ENCODE measurements around the gene GPATCH2L.

Gene GPATCH2L

DNA sequence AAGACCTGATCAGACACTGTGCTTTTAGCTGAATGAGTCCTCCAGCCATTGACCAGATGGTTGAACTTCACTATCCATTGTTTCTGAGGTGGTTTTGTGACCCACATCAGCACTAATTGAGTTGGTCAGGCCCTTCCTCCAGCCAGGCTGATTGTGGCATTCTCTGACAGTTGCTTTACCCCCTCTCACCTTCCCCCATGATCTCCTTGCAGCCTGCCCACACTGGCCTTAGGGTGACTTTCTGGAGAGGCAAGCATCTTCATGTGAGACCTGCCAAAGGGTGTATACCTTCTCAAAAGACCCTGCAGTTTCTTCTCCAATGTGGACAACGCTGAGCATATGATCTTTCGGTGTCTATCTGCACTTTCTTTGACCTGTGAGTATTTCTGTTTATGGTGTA, 83.9 kb downstream of the GPATCH2L start:
- no peaks in the 10 kb centered on the region for H3F3A ChIP-seq (ENCODE audit: control insufficient read depth, insufficient read depth)
- no peaks in the 10 kb centered on the region for H4K20me1 ChIP-seq (ENCODE audit: control insufficient read depth, insufficient read depth, low read depth, low read length)
- no peaks in the 10 kb centered on the region for H3K27me3 ChIP-seq (ENCODE audit: control insufficient read depth, low read length)
- TF ChIP-seq EZH2phosphoT487 (IDR thresholded peaks at IDR 0.05; ENCODE audit: borderline replicate concordance, low read length) = no peak
- H3K4me3 ChIP-seq (ENCODE audit: low read length) = no peak overlapping the region
- H3K4me2 ChIP-seq (ENCODE audit: low read length) = 0 out of 2 replicates have a peak overlapping the region, but pooled peaks have one; percentile 8
- H3K27ac ChIP-seq (ENCODE audit: low read depth, low read length) = no peak overlapping the region
- no peaks in the 10 kb centered on the region for H3K79me2 ChIP-seq (ENCODE audit: control insufficient read depth, low read length)
- no peaks in the 10 kb centered on the region for H3K9me3 ChIP-seq (ENCODE audit: control insufficient read depth, insufficient read depth, low read length)
- H3K9me2 ChIP-seq (replicated peaks; ENCODE audit: control insufficient read depth, low read length) = no peaks in the 10 kb centered on the region
- H3K36me3 ChIP-seq (ENCODE audit: control insufficient read depth, low read length) = no peaks in the 10 kb centered on the region
- H3K4me1 ChIP-seq (ENCODE audit: control insufficient read depth, low read length) = peaks cover 11% of the 10 kb centered on the region

- H3K9me2 ChIP-seq (replicated peaks; ENCODE audit: control insufficient read depth, low read length) = no peaks in the 10 kb centered on the region
- H3F3A ChIP-seq (ENCODE audit: control insufficient read depth, insufficient read depth) = no peaks in the 10 kb centered on the region
- no peaks in the 10 kb centered on the region for H3K79me2 ChIP-seq (ENCODE audit: control insufficient read depth, low read length)
- H4K20me1 ChIP-seq (ENCODE audit: control insufficient read depth, insufficient read depth, low read depth, low read length) = no peaks in the 10 kb centered on the region
- no peaks in the 10 kb centered on the region for H3K9me3 ChIP-seq (ENCODE audit: control insufficient read depth, insufficient read depth, low read length)
- TF ChIP-seq EZH2phosphoT487 (IDR thresholded peaks at IDR 0.05; ENCODE audit: borderline replicate concordance, low read length) (no peak), CTCF (IDR thresholded peaks at IDR 0.05; ENCODE audit: low read depth, low read length, poor library complexity, severe bottlenecking) (no peak)
- peaks cover 11% of the 10 kb centered on the region for H3K4me1 ChIP-seq (ENCODE audit: control insufficient read depth, low read length)
- H3K27ac ChIP-seq (ENCODE audit: low read depth, low read length) = no peak overlapping the region
- H3K4me2 ChIP-seq (ENCODE audit: low read length) = 0 out of 2 replicates have a peak overlapping the region, but pooled peaks have one; percentile 8
- H3K4me3 ChIP-seq (ENCODE audit: low read length) = no peak overlapping the region
- H3K27me3 ChIP-seq (ENCODE audit: control insufficient read depth, low read length) = no peaks in the 10 kb centered on the region
- no peaks in the 10 kb centered on the region for H3K36me3 ChIP-seq (ENCODE audit: control insufficient read depth, low read length)
Observed at GRCh38 chr14:76236172-76237130, 84.7 kb downstream of the GPATCH2L start.

GRCh38 chr14:76237349-76237990, 85.7 kb downstream of the GPATCH2L start:
- Histone ChIP-seq H3K27me3 (ENCODE audit: control insufficient read depth, low read length) (no peaks in the 10 kb centered on the region), H3K4me1 (ENCODE audit: control insufficient read depth, low read length) (peaks cover 11% of the 10 kb centered on the region), H3F3A (ENCODE audit: control insufficient read depth, insufficient read depth) (no peaks in the 10 kb centered on the region), H3K79me2 (ENCODE audit: control insufficient read depth, low read length) (no peaks in the 10 kb centered on the region), H3K36me3 (ENCODE audit: control insufficient read depth, low read length) (no peaks in the 10 kb centered on the region), H3K4me2 (ENCODE audit: low read length) (no peak overlapping the region), H3K4me3 (ENCODE audit: low read length) (no peak overlapping the region), H3K9me3 (ENCODE audit: control insufficient read depth, insufficient read depth, low read length) (peaks cover 3% of the 10 kb centered on the region; the same call in 1 of the 2 replicates), H3K27ac (ENCODE audit: low read depth, low read length) (no peak overlapping the region), H4K20me1 (ENCODE audit: control insufficient read depth, insufficient read depth, low read depth, low read length) (no peaks in the 10 kb centered on the region), H3K9me2 (replicated peaks; ENCODE audit: control insufficient read depth, low read length) (no peaks in the 10 kb centered on the region)
- no peak for TF ChIP-seq CTCF (IDR thresholded peaks at IDR 0.05; ENCODE audit: low read depth, low read length, poor library complexity, severe bottlenecking)
- TF ChIP-seq EZH2phosphoT487 (IDR thresholded peaks at IDR 0.05; ENCODE audit: borderline replicate concordance, low read length) = no peak
